C4-2B (cell line): Measurements from ENCODE around the gene SERTAD3.

Experiments
- ZFX ChIP-seq: fragments of 450-650 bp; IDR thresholded peaks from 2 replicates; pipeline ENCODE4 v1.6.1; 2017
- TF ChIP-seq, protein P1 (sequence below): fragments of 450-650 bp; conservative IDR thresholded peaks from 2 replicates; pipeline ENCODE4 v1.5.1; 2017; ENCODE audit warnings: mild to moderate bottlenecking

DNA sequence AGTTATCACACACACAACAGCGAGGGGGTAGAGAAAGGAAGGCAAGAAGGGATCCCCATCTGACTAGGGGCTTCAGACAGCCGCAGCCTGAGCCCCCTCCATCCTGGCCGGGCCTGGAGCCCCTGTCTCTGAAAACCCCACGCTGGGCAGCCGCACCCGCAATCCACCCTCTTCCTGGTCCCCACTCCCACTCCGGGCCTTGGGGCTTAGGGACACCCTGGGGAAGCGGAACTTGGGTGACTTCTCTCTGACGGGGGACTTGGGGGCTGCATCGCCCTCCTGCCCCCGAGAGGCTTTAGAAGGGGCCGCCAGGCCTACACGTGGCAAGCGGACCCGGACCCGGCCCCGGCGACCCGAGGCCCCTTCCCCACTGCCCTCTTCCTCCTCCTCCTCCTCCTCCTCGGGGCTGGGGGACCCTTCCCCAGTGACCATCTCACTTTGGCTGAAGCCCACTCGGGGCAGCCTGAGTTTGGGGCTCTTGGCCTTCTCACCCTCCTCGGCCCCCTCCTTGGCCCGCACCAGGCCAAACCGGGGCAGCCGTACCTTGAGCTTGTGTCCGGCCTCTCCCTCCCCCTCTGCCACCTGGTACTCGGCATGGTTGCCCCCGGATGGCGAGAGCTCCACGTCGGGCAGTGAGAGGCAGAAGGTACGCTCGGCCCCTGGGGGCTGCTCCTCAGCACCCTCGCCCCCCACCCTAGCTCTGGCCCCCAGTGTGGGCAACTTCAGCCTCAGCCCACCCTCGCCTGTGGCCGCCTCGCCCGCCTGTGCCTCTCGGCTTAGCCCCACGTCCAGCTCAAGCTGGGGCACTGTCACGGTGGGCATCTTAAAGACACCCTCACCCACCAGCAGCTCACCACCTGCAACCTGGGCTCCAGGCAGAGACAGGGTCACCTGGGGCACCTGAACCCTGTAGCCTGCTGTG is 50.0 kb downstream of the SERTAD3 start:
- TF ChIP-seq, protein P1, sequence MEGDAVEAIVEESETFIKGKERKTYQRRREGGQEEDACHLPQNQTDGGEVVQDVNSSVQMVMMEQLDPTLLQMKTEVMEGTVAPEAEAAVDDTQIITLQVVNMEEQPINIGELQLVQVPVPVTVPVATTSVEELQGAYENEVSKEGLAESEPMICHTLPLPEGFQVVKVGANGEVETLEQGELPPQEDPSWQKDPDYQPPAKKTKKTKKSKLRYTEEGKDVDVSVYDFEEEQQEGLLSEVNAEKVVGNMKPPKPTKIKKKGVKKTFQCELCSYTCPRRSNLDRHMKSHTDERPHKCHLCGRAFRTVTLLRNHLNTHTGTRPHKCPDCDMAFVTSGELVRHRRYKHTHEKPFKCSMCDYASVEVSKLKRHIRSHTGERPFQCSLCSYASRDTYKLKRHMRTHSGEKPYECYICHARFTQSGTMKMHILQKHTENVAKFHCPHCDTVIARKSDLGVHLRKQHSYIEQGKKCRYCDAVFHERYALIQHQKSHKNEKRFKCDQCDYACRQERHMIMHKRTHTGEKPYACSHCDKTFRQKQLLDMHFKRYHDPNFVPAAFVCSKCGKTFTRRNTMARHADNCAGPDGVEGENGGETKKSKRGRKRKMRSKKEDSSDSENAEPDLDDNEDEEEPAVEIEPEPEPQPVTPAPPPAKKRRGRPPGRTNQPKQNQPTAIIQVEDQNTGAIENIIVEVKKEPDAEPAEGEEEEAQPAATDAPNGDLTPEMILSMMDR, result no peak
- TF ChIP-seq ZFX, result no peak
